K562 (cell line): Measurements from ENCODE around the gene COA7. TPM values are rescaled to one million over a fixed set of nuclear protein-coding genes. Genes with fewer than 3 reads are reported as not detected.

ENCODE experiments used
- ASH1L ChIP-seq: fragments of 450-650 bp; IDR thresholded peaks from 2 replicates; pipeline ENCODE4 v1.6.1; 2018; ENCODE audit warnings: borderline replicate concordance, mild to moderate bottlenecking, low read depth; ENCODE audit not compliant: partially characterized antibody
- ETV6 ChIP-seq, 3 experiments: fragments of 150-350 bp in 1 of 3; sonication (generic) in 1 of 3; formaldehyde crosslinking in 1 of 3; IDR thresholded peaks; 2 replicates each; pipeline versions ENCODE4 v1.6.1 to v1.8.0; 2014 to 2022; ENCODE audit warnings: borderline replicate concordance in 2 of 3, low read depth in 2 of 3, antibody characterized with exemption in 1 of 3, low read length in 1 of 3, mild to moderate bottlenecking in 1 of 3, missing genetic modification reagents in 1 of 3
- FOXJ3 ChIP-seq: sonication (generic); formaldehyde crosslinking; IDR thresholded peaks from 2 replicates; pipeline ENCODE4 v1.4.0; 2020; ENCODE audit warnings: mild to moderate bottlenecking, missing genetic modification reagents
- ID3 ChIP-seq, 2 experiments: fragments of 250-450 bp in 1 of 2; fragments of 450-650 bp in 1 of 2; sonication (Bioruptor Pico) in 1 of 2; IDR thresholded peaks; 2 replicates each; pipeline versions ENCODE4 v1.6.1 to v1.8.0; 2016 to 2021; ENCODE audit warnings: mild to moderate bottlenecking in 2 of 2, moderate library complexity in 2 of 2, missing compliant biosample characterization in 1 of 2, missing genetic modification characterization in 1 of 2
- VEZF1 ChIP-seq: fragments of 200-800 bp; sonication (Bioruptor generic); IDR thresholded peaks from 2 replicates; pipeline ENCODE4 v1.6.1; 2017; ENCODE audit warnings: missing genetic modification characterization, missing compliant biosample characterization
- ZBTB40 ChIP-seq, 2 experiments: fragments of 450-650 bp in 1 of 2; sonication (generic) in 1 of 2; formaldehyde crosslinking in 1 of 2; IDR thresholded peaks; 2 replicates each; pipeline versions ENCODE4 v1.7.1 to v1.9.0; 2016 to 2022; ENCODE audit warnings: inconsistent platforms in 1 of 2, mild to moderate bottlenecking in 1 of 2, missing genetic modification reagents in 1 of 2
- ZNF395 ChIP-seq: fragments of 200-800 bp; sonication (Bioruptor generic); IDR thresholded peaks from 2 replicates; pipeline ENCODE4 v1.6.1; 2017; ENCODE audit warnings: missing genetic modification characterization, missing compliant biosample characterization
- polyA plus RNA-seq, 8 experiments: library from polyadenylated mRNA; depleted of rRNA in 4 of 8; stranded (reverse) in 5 of 8; unstranded in 3 of 8; fragments of >200 nt; fragmentation: Nextera tagmentation in 2 of 8; fragmentation: Illumina TruSeq in 1 of 8; extraction: Ambion mirVana in 2 of 8; extraction: Trizol in 1 of 8; gene quantifications; 2 replicates each; pipeline versions ENCODE4 v1.2.1 to v1.2.3, GENCODE V29; 2011 to 2014; ENCODE audit warnings: inconsistent platforms in 1 of 8, missing spikeins in 1 of 8
- total RNA-seq, 7 experiments: library from RNA; depleted of rRNA in 6 of 7; stranded (reverse); fragments of >200 nt in 6 of 7; fragmentation: Illumina TruSeq in 2 of 7; extraction: Trizol in 2 of 7; gene quantifications; 2 replicates each; pipeline versions ENCODE4 v1.2.1 to v1.2.3, GENCODE V29; 2011 to 2021; ENCODE audit warnings: low replicate concordance in 1 of 7

Gene COA7
- total and polyA plus RNA-seq, 9 of the 15 experiments (the other 6 are each of a cell fraction or from before 2014, with no cell fraction given): 19.4 to 82.8 (median 51.0) TPM

- peak; percentile 31; the same call in 1 of the 2 replicates for TF ChIP-seq ZBTB40 (IDR thresholded peaks at IDR 0.05)
- TF ChIP-seq ZBTB40 (CRISPR knock-in tag; IDR thresholded peaks at IDR 0.05): no peak
- TF ChIP-seq ASH1L: peak; percentile 71
- no peak for TF ChIP-seq ETV6 (IDR thresholded peaks at IDR 0.05; ENCODE audit: borderline replicate concordance in 1 of 2, low read depth in 2 of 2, low read length in 1 of 2)
- no peak for TF ChIP-seq ETV6 (CRISPR knock-in tag; IDR thresholded peaks at IDR 0.05; ENCODE audit: borderline replicate concordance)
- TF ChIP-seq ID3 (CRISPR knock-in tag; IDR thresholded peaks at IDR 0.05): no peak
- peak; percentile 82 for TF ChIP-seq ID3 (tag; IDR thresholded peaks at IDR 0.05)
- no peak for TF ChIP-seq FOXJ3 (CRISPR knock-in tag)
- TF ChIP-seq ZNF395: peak; percentile 70
- peak; percentile 65 for TF ChIP-seq VEZF1
These were observed 5.0 kb upstream of the COA7 start (continued) for GRCh38 chr1:52702886-52703787.
